Brain pericyte (primary cell): ENCODE measurements around the gene SFXN2.
"Not testable (repeated sequence)": the region's sequence is repeated elsewhere in the genome, so short reads cannot be mapped to it uniquely, and the experiment has no call there.

Experiments
- DNase-seq: peaks from one replicate; pipeline ENCODE4 v3.0.0-alpha.2; 2012; ENCODE audit warnings: low read depth, low spot score

The SFXN2 gene

DNA sequence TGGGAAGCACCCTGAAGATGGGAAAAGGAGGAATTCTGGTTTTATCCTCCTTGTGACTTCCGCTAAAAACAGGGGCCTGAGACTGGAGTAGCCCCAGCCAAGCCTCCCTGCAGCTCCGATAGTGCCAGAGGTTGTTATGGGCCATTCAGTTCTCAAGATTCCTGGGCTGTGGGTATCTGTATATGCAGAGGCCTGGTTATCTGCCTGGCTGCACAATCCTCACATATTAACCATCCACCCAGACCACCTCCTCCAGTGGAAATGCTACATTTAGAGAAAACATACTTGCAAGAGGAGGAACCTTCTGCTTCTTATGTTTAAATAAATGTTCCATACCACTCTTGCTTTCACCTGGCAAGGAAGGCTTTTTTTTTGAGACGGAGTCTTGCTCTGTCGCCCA is 34.8 kb upstream of the SFXN2 start:
- no peak for DNase-seq

DNA sequence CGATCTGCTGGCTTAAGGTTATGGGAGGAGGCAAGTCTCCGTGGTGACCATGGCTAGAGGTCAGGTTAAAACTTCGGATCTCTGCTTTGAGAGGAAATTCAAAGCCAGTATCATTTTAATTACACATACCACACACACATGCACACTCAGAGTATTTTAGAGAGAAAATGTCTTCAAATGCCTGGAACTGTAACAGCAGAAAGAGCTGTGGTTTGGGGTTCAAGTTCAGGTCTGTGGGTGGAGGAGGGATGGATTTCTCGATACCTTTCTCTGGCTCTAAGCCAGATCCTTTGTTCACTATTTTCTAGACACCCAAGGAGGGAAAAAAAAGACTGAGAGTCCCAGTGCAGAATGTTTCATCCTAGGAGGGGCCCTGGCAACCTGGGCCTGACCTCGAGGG is 32.7 kb upstream of the SFXN2 start:
- DNase-seq = no peak

DNA sequence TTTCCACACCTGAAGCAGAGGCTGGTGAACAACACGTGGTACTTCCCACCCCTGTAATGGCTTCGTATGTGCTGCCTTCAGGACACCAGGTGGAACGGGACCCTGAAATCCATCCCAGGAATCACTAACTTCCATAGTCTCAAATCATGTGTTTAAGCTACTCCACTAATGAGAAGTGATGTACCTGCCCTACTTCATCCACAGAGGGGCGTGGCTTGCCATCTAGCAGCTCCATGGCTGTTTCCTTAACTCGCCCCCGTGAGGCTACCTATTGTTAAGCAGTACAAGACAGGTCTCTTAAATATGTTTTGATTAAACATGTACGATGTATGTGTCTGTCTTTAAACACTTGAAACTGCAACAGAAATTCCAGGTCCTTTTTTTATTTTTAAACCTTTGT is 32.0 kb upstream of the SFXN2 start:
- no peak for DNase-seq

DNA sequence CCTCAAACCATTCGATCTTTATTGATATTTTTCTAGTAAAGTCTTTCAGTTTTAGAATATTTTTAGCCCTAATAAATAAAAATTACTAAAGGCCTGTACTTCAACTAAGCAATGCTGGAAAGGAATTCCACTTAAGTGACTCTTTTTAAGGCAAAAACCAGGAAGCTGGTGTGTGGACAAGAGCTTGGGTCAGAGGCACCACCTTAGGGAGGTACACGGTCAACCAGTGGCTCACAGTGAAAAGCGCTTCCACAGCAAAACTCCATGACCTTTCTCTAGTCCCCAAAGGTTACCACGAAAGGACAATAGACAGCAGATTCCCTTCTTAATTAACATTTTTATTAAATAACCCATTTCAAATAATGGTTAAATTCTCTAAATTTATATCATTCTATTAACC is 31.5 kb upstream of the SFXN2 start:
- DNase-seq = no peak

DNA sequence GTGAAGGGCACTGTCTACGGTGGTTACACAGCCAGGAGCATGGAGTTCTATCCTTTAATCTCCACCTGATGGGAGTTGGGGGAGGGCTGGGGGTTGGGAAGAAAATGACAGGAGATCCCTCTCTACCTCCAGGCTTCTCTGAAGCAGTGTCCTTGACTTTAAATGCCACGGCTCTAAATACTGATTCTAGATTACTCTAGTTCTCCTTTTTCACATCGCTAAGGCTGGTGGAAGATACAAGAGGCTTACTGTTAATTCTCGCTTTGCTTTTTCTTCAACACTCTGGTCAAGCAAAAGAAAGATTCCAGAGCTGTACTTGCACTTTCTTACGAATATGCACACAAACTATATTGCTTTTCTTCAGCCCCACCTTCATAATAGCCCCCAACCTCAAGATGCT is 30.7 kb upstream of the SFXN2 start:
- DNase-seq = no peak

DNA sequence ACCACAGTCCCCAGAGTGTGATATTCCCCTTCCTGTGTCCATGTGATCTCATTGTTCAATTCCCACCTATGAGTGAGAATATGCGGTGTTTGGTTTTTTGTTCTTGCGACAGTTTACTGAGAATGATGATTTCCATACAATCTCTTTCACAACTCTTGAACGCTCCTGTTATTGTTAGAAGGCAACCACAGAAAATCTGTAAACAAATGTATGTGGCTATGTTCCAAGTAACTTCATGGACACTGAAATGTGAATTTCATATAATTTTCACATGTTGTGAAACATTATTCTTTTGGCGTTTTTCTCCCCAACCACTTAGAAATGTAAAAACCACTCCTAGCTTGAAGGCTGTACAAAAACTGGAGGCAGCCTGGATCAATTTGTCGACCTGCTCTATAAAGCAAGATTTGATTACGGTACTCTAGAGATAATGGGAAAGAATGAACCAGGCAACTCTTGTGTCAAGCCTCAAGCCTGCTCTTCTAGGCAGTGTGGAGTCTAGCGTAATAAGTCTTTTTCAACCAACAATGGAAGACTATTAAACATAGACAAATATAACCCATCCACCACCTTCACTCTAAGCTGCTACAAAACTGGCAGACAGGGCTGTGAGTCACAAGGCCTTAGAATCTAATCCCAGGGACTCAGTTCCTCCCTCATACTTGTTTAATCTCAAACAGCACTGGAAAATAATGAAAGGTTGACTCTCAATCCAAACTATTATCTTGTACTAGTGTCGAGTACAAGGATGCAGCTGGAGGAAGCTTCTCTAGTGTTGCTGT is 23.0 kb upstream of the SFXN2 start:
- no peak for DNase-seq

DNA sequence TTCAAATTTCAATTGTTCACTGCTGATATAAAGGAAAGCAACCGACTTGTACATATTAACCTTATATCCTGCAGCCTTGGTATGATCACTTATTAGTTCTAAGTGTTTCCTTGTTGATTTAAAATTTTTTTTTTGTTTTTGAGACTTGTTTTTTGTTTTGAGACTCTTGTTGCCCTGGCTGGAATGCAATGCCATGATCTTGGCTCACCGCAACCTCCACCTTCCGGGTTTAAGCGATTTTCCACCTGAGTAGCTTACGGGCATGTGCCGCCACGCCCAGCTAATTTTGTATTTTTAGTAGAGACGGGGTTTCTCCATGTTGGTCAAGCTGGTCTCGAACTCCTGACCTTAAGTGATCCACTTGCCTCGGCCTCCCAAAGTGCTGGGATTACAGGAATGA is 19.0 kb upstream of the SFXN2 start:
- not testable (repeated sequence) for DNase-seq

DNA sequence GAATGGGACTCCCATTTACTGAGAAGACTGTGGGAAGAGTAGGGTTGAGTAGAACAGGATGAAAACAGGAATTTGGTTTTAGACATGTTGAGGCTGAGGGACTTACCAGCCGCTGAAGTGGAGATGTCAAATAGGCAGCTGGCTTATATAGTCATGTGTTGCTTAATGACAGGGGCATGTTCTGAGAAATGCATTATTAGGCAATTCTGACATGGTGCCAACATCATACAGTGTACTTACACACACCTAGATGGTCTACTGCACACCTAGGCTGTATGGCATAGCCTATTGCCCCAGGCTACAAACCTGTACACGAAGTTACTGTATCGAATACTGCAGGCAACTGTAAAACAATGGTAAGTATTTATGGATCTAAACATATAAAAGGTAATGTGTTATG is 17.7 kb upstream of the SFXN2 start:
- DNase-seq = no peak

DNA sequence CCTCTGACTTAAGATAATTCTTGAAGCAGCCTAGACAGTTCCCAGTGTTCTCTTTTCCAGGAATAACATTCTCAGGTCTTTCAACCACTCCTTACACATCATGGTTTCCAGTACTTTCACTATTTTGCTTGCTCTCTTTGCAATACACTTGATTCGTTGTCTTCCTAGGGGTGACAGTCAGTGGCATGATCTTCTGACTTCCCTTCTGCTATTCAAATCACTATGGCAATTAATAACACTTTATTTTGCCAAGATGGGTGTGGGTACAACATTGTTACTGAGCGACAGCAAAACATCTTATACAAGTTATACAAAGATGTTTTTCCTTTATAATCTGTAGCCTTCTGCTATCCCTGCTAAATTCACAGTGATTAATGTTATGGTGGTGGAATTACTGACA is 15.5 kb upstream of the SFXN2 start:
- DNase-seq = no peak

DNA sequence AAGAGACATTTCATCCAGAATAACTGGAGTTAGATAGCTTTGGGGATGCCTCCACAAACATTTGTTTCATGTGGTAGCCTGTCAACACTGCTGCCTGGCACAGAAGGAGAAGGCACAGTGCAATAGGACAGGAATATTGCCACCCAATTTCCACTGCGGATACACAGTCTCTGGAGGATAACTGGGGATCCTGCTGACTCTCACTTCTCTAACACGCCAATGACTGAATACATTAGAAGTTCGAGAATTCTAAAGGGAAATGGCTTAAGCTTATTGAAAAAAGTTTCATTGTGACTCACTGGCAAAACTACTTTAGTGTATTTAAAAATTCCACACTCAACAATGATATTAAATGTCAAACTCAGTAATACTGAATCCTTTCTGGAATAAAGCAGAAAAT is 13.2 kb upstream of the SFXN2 start:
- DNase-seq = no peak

DNA sequence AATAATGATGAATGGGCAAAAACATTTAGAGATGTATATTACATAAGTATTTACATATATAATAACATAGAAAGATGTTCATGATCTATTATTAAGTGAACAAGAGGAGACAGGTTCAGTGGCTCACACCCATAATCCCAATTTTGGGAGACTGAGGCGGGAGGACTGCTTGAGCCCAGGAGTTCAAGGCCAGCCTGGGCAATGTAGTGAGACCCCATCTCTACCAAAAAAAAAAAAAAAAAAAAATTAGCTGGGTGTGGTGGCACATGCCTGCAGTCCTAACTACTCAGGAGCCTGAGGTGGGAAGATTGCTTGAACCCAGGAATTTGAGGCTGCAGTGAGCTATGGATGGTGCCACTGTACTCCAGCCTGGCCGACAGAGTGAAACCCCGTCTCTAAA is 12.6 kb upstream of the SFXN2 start:
- DNase-seq = no peak

DNA sequence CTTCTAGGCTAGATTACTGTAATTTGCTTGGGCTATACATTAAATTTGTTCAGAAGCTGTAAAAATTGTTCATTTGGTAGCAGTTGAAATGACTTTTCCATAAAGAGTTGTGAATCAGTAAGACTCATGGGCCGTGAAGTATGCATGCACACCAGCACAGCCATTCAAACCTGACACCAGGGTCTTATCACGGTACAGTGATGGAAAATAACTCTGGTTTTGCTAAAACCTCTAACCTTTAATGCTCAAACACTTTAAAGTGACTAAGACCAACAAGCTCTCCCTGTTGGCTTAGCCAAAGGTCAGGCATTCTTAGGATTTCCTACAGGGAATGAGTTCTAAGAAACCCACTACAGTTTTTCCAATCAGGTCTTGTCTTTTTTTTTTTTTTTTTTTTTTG is 11.7 kb upstream of the SFXN2 start:
- no peak for DNase-seq

DNA sequence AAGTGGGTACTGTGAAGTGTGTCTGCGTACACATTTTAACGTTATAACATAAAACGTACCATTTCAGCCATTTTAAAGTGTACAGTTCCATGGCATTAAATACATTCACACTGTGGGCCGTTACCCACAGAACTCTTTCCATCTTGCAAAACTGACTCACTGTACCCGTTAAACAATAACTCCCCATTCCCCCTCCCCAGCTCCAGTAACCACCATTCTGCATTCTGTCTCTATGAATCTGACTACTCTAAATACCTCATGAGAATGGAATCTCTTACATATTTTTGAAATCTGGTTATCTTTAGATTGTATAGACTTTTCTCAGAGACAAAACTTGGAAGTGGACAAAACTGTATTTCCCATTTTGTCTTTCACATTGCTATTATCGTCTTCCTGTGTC is 9.5 kb upstream of the SFXN2 start:
- no peak for DNase-seq

DNA sequence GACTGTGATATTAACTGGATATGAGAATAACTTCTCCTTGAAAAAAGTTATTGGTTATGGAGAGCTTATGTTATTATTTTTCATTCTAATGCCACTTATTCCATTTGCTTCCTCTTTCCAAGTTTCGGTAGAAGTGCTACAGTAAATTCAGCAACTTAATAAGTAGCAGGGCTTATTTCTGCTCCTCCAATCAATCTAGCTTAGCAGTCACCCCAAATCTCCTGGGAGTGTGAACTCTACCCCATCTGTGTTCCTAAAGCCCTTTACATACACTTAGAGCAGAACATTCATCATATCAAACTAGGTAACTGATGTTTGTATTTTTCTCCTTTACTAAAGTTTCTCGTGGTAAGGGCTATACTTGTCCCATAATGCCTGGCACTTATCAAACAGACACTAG is 8.9 kb upstream of the SFXN2 start:
- no peak for DNase-seq

DNA sequence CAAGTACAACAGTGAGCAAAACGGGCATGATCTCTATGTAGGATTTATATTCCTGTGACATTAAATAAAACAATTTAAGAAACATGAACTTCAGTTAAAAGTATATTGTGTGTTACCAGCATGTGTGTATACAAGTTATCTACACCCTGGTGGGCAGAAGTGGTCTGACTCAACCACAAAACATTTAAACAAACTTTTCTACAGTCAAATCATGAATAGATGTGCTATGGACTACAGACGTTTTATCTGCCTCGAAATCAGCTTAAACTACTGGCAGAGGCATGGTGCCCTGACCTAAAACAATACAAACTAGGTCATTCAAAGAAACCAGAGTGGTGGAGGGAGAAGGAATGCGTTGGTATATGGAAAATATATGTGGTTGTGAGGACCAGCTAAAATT is 3.8 kb upstream of the SFXN2 start:
- no peak for DNase-seq

DNA sequence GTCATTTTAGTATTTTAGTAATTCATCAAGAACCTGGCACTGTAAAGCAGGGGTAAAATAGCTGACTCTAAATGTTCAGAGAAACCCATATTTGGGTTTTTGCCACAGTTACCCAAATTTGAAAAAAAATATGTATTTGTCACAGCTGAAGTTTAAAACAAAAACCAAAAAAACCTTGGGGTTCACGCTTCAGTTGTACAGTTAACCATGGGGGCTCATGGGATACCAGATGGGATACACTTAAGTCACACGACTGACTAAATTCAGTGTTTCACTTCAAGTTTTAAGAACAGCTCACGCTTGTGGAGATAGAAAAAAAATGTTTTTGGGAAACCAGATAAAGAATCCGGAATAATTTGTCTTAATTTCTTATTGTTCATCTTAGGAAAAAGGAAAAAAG is 2.3 kb upstream of the SFXN2 start:
- no peak for DNase-seq

DNA sequence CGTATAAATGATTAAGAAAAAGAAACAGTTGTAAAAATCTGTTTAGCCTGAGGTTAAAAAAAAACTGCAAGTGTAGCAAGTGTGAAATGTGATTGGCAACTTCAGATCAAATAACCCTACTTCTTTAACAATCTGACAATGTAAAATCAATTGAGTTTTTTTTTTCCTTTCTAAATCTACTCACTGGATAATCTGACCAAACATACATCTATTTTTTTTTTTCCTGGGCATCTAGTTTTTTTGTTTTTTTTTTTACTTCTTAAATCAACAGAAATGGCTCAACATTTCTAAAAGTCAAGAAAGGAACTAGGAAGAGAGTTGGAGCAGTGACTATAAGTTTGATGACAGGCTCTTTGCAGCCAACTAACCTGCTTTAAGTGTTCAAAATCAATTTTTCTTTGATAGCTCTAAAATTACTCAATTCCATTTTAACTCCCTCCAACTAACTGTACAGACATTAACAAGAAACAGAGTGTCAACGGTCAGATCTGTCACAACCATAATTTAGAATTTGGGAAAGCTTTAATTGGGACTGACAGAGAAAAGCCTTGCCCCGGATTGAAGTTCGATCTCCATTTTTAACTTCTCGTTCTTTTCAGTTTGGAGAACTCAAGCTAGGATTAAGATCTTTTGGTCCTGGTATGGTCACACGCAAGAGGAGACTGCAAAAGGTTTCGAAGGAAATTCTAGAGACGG is 1.4 kb upstream of the SFXN2 start:
- DNase-seq = no peak

DNA sequence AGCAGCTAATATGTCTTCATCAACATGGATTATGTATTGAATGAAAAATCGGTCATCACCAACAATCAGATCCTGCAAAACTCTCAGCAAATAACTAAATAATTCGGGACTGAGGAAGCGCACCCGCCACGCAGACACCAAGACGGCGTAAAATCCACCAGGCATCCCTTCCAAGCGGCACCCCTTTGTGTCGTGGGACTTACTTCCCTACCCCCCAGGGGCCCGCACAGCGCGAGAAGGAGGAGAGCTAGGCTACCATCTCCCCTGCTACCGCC is 960 bp upstream of the SFXN2 start:
- DNase-seq = no peak

DNA sequence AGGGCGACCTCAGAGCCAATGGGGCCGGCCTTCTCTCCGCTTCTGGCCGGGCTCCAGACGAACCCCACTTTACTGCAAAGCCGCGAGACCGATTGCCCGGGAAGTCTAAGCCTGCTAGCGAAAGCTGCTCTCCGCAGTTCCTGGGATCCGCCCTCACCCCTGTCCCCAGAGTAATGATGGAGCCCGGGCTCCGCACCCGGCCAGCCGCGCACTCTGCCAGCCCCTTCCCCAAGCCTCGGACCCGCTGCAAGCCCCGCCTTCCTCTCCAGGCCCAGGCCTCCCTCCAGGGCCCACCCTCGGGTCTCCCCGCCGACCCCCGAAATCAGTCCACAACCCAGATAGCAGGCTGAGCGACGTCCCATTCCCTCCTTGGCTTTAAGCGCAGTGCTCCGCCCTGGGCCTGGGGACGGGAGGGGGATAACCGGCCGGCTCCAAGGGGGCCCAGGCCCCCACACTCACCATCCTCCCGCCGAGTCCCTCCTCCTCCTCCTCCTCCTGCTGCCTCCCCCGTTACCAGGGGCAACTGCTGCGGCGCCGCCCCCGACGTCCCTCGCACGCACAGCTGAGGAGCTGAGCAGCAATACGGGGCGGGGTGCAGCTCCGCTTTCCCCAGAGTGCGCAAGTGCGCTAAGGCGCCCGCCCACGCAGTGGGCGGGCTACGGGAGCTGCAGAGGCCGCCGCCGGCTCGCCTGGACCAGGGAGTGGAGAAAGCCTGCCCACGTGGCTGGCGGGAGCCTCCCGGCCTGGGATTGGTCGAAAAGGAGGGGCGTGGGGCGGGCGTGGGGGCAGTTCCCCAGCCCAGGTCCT is 419 bp upstream of the SFXN2 start, which contains the start of gene ARL3:
Gene ARL3 (minus strand): TSS at position 584 of the 807 bp plus-strand sequence. CDS start 122 bp downstream, at position 462.
- DNase-seq = peak; percentile 92

DNA sequence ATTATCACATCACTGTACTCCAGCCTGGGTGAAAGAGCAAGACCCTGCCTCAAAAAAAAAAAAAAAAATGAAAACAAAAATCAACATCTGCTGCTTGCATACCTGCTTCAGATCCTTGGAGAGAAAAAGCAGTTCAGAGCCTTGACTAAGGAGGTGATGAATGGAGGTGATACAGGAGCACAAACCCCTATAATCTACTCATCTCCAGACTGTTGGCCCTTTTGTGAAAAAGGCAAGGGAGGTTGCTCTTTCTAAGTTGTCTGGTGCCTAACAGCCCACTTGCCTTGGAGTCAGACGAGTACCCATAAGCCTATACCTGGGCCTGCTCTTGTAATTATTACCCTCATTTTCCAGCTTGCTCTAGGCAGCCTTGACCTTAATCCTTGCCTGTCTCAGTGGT is 1.4 kb downstream of the SFXN2 start:
- no peak for DNase-seq

DNA sequence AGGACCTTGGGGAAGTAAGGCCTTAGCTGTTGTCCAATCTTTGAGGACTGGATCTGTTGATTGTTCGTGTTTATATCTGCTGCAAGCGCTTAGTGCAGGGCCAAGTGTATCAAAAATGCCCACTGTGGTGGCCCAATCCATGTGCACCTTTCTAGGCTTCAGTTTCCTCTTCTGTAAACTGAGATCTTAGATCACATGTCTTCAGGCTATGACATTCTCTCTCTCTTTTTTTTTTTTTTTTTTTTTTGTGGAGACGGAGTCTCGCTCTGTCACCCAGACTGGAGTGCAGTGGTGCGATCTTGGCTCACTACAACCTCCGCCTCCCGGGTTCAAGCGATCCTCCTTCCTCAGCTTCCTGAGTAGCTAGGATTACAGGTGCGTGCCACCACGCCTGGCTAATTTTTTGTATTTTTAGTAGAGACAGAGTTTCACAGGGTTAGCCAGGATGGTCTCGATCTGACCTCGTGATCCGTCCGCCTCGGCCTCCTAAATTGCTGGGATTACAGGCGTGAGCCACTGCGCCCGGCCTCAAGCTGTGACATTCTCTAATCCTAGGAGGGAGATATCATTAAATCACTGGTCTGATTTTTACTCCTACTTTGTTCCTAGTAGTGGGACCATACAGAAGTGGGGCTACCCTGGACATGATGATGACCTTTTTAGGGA is 2.6 kb downstream of the SFXN2 start:
- not testable (repeated sequence) for DNase-seq

DNA sequence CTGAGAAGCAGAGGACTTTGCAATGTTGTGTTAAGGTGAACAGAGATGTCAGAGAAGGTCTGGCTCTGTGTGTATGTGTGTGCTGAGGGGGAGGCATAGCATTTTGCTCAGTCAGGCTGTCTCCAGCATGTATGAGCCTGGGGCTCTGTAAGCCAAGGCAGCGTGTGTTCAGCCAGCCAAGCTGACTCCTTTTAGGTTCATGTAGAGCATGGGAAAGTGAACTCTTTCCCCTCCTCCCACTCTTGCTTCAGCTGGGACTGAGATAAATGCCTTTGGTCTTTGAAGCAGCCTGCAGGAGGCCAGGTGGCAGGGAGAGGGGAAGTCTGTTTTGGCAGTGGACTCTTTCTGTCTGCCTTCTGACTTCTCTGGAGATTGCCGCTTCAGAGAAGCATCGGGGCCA is 3.8 kb downstream of the SFXN2 start:
- no peak for DNase-seq
